TTC549 (cell line): Measurements from ENCODE around the gene LRG1.

Experiments
- FAIRE-seq: peaks from 2 replicates; lab custom pipeline; 2012; peaks lifted over from hg19 to GRCh38; lab: Jason Lieb, UNC

The LRG1 gene

GRCh38 chr19:4493104-4493928, 46.5 kb downstream of the LRG1 start:
- no peak for FAIRE-seq

GRCh38 chr19:4492337-4493103, 47.3 kb downstream of the LRG1 start:
- FAIRE-seq: no peak

DNA sequence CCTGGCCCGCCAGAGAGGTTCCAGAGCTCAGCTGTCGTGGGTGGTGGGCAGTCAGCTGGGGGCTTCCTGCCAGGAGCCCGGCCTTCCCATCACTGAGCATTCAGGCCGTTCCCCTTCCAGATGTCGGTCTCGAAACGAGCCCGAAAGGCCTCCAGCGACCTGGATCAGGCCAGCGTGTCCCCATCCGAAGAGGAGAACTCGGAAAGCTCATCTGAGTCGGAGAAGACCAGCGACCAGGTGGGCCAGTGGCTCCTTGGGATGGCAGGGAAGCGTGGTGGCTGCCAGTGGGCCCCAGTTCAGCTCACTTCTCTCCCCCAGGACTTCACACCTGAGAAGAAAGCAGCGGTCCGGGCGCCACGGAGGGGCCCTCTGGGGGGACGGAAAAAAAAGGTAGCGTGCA, 48.4 kb downstream of the LRG1 start:
- no peak for FAIRE-seq

GRCh38 chr19:4488496-4488895, 51.3 kb downstream of the LRG1 start:
- FAIRE-seq: no peak

GRCh38 chr19:4487572-4487971, 52.3 kb downstream of the LRG1 start:
- FAIRE-seq: no peak
